Activated CD4-positive, alpha-beta T cell treated with anti-CD3 and anti-CD28 coated beads for 4 hours (primary cell): ENCODE results near the gene NISCH.
"Not testable (repeated sequence)": the region's sequence is repeated elsewhere in the genome, so short reads cannot be mapped to it uniquely, and the experiment has no call there.

ENCODE experiments used
- DNase-seq, 2 donors: peaks; one replicate each; pipeline ENCODE4 v3.0.0-alpha.2; 2020

The NISCH gene

DNA sequence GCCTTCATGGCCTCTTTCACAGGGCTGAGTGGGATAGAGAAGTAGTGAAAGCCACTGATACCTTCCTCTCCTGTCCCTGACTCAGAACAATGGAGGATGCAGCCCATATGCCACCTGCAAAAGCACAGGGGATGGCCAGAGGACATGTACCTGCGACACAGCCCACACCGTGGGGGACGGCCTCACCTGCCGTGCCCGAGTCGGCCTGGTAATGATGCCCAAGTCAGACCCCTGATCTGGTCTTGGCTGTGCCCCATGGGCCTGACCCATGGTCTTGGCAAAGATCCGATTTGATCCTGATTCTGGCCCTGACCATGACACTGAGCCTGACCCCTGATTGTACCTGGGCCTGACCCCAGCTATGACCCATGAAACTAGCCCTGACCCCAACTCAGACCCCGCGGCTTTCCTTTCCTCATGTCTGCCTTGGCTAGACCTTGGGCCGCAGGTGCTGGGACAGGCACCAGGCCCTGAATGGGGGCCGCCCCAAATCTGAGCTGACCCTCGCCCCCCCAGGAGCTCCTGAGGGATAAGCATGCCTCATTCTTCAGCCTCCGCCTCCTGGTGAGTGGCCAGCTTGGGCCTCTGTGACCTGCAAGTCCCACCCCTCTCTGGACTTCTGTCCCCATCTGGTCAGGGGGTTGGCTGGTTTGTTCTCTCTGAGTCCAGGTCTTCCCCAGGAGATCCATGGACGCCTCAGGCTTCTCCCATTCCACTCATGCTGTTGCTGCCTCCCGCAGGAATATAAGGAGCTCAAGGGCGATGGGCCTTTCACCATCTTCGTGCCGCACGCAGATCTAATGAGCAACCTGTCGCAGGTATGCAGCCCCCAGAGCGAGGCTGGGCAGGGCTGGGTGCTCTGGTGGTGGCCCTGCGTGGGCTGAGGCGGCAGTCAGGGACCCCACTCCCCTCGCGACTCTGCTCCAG, 62.7 kb downstream of the NISCH start:
- DNase-seq, result no peak

DNA sequence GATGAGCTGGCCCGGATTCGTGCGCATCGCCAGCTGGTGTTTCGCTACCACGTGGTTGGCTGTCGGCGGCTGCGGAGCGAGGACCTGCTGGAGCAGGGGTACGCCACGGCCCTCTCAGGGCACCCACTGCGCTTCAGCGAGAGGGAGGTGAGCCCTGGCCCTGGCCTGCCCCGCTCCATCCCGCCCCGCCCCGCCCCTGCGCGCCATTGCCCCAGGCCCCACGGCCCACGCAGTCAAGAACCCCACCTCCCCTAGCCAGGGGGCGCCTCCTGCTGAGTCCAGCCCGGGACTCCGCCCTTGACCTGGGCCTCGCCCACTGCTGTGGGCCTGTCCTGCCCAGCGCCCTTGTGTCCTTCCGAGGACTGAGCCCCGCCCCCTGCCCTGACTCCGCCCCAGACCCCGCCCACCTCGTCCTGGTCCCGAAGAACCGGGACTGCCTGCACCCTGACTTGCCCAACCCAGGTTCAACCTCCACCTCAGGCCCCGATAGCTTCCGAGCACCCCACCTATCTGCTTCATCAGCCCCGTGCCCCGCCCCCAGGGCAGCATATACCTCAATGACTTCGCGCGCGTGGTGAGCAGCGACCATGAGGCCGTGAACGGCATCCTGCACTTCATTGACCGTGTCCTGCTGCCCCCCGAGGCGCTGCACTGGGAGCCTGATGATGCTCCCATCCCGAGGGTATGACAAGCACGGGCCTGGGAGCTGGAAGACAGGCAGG, 63.5 kb downstream of the NISCH start:
- no peak for DNase-seq

DNA sequence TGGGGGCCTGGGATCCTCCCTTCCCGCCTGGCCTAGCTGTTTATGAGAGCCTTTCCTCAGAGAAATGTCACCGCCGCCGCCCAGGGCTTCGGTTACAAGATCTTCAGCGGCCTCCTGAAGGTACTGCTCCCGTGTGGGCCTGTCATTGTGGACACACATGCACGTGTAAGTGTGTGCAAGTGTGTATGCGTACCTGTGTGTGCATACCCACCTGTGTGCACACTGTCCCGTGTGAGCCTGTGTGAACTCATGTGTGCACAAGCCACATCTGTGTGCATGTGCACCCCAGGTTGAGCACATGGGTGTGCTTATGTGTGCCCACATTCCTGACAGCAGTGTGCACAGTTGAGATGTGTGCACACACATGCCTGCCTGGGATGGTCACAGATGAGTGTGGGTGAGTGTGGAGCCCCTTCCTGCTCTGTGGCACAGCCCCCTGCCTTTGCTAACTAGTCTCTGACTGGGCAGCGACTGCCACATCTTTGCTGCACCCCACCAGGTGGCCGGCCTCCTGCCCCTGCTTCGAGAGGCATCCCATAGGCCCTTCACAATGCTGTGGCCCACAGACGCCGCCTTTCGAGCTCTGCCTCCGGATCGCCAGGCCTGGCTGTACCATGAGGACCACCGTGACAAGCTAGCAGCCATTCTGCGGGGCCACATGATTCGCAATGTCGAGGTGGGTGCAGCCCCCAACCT, 64.2 kb downstream of the NISCH start:
- no peak for DNase-seq

DNA sequence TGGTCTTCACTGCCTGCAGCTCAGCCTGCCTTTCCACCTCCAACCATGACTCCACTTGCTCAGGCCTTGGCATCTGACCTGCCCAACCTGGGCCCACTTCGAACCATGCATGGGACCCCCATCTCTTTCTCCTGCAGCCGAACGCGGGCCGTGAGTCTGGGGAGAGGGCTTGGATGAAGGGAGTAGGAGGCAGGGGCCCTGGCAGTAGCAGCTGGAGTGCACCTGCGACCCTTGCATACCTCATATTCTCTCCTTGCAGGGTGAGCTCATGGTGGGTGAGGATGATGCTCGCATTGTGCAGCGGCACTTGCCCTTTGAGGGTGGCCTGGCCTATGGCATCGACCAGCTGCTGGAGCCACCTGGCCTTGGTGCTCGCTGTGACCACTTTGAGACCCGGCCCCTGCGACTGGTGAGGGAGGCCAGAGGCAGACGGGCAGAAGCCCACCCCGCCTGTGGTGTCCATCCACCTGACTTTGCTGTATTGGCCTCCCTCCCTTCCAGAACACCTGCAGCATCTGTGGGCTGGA, 64.8 kb downstream of the NISCH start:
- no peak for DNase-seq

DNA sequence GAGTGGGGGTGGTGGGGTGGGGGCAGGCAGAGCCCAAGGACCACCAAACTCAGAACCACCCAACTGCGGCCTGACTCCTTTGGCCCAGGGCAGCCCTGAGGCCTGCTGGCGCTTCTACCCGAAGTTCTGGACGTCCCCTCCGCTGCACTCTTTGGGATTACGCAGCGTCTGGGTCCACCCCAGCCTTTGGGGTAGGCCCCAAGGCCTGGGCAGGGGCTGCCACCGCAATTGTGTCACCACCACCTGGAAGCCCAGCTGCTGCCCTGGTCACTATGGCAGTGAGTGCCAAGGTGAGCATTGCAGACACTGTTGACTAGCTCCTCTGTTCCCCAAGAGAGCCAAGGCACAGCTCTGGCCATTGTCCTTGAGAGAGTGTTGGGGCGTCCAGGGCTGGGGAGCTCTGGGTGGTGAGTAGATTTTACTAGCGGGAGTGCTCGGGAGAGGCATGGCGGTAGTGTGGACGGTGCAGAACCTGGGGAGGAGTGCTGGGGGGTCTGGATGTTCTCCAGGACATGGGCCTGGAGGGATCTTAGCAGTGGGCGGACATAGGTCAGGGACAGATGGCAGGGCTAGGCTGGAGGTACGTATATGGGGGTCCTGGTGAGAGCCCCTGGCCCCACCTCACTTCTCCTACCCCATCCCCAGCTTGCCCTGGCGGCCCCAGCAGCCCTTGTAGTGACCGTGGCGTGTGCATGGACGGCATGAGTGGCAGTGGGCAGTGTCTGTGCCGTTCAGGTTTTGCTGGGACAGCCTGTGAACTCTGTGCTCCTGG, 65.5 kb downstream of the NISCH start:
- no peak for DNase-seq

DNA sequence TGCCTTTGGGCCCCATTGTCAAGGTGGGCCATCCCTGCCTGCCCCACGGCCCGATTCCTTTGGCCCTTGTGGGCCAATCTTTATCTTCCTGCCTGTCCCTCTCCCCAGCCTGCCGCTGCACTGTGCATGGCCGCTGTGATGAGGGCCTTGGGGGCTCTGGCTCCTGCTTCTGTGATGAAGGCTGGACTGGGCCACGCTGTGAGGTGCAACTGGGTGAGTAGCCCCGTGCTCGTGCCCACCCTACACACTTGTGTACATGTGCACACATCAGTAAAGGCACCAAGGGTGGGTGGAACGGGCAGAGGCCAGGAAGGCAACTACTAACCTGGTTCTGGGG, 66.1 kb downstream of the NISCH start:
- no peak for DNase-seq

DNA sequence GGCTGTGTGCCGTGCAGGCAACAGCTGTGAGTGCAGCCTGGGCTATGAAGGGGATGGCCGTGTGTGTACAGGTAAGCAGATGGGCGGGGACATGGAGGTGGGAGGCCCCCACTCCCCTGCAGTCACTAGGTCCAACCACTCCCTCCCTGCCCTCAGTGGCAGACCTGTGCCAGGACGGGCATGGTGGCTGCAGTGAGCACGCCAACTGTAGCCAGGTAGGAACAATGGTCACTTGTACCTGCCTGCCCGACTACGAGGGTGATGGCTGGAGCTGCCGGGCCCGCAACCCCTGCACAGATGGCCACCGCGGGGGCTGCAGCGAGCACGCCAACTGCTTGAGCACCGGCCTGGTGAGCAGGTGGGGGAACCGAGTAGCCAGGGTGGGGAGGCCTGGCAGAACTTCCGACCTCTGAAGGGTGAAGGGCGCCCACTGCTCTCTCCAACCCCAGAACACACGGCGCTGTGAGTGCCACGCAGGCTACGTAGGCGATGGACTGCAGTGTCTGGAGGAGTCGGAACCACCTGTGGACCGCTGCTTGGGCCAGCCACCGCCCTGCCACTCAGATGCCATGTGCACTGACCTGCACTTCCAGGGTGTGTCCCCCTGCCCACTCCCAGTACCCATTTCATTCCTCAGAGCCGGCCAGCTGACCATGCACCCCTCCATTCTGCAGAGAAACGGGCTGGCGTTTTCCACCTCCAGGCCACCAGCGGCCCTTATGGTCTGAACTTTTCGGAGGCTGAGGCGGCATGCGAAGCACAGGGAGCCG, 66.7 kb downstream of the NISCH start:
- no peak for DNase-seq

DNA sequence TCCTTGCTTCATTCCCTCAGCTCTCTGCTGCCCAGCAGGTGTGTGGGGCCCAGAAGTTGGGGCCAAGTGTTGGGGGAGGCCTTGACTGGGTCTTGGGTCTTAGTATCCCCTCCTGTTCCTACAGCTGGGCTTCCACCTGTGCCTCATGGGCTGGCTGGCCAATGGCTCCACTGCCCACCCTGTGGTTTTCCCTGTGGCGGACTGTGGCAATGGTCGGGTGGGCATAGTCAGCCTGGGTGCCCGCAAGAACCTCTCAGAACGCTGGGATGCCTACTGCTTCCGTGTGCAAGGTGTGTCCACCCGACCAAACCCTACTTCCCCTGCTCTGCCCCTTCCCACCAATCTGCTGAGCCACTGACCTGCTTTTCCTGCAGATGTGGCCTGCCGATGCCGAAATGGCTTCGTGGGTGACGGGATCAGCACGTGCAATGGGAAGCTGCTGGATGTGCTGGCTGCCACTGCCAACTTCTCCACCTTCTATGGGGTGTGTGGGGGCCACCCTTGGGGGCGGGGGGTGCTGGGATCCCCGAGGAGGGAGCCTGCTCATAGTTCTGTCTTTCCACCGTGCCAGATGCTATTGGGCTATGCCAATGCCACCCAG, 67.3 kb downstream of the NISCH start:
- no peak for DNase-seq

DNA sequence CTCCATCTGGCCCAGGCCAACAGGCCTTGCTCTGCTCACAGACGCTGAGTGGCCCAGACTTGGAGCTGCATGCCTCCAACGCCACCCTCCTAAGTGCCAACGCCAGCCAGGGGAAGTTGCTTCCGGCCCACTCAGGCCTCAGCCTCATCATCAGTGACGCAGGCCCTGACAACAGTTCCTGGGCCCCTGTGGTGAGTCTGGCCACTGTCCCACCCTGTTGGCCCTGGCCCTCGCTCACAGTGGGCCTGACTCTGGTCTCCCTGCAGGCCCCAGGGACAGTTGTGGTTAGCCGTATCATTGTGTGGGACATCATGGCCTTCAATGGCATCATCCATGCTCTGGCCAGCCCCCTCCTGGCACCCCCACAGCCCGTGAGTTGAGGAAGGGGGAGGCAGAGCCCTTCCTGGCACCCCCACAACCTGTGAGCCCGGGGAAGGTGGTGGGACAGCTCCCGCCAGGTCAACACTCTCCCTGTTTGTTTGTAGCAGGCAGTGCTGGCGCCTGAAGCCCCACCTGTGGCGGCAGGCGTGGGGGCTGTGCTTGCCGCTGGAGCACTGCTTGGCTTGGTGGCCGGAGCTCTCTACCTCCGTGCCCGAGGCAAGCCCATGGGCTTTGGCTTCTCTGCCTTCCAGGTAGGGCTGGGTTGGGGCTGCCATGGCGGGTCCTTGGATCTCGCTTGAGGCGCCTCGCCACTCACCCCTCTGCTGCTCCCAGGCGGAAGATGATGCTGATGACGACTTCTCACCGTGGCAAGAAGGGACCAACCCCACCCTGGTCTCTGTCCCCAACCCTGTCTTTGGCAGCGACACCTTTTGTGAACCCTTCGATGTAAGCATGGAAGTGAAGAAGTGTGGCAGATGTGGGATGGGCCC, 68.2 kb downstream of the NISCH start:
- no peak for DNase-seq

DNA sequence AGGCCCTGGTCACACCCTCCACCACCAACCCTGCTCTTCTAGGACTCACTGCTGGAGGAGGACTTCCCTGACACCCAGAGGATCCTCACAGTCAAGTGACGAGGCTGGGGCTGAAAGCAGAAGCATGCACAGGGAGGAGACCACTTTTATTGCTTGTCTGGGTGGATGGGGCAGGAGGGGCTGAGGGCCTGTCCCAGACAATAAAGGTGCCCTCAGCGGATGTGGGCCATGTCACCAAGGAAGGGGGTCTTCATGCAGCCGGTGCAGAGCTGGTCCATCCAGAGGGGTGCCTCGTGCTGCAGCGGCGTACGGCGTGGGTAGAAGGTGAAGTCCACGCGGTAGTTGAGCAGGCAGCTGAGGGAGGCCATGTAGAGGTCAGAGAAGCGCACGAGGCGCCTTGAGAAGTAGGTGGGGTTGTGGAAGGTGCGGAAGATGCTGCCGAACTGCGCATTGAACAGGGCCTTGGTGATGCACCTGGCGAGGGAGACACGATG, 68.9 kb downstream of the NISCH start:
- no peak for DNase-seq

DNA sequence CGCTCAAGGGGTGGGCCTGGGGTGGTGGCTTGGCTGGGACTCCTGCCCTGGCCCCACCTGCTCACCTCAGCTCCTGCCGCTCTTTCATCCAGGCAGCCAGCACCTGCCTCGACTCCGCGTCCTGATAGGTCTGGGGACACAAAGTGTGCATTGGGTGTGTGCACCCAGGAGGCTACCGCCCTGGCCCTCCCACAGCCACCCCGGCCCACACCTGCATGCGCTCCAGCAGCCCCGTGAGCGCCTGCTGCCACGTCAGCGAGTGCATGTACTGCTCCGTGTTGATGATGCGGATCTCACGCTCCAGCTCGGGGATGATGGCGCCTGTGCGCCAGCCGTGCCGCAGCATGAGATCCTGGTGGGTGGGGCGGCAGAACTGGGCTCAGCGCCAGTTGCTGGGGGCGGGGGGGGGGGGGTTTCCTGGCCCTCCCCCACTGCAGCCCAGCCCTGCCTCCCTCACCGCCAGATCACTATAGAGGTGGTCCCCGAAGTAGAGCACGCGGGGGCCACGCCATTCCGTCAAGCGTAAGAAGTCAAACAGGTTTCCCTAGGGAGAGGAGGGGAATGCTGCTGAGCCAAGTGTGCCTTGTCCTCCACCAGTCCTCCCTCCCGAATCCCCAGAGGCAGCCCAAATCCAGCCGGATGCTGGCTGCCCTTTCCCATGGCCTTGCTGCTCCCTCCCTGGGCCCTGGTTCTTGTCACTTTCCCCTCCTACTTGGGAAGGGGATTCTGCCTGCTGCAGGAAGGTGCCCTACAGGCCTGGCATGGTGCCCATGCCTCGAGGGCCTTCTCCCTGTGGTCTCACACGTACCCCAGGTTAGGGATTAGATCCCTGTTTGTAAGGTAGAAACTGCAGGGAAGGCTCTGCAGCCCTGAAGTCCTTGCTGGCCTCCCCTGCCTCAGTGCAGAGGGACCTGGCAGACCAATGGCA, 69.6 kb downstream of the NISCH start:
- no peak for DNase-seq

DNA sequence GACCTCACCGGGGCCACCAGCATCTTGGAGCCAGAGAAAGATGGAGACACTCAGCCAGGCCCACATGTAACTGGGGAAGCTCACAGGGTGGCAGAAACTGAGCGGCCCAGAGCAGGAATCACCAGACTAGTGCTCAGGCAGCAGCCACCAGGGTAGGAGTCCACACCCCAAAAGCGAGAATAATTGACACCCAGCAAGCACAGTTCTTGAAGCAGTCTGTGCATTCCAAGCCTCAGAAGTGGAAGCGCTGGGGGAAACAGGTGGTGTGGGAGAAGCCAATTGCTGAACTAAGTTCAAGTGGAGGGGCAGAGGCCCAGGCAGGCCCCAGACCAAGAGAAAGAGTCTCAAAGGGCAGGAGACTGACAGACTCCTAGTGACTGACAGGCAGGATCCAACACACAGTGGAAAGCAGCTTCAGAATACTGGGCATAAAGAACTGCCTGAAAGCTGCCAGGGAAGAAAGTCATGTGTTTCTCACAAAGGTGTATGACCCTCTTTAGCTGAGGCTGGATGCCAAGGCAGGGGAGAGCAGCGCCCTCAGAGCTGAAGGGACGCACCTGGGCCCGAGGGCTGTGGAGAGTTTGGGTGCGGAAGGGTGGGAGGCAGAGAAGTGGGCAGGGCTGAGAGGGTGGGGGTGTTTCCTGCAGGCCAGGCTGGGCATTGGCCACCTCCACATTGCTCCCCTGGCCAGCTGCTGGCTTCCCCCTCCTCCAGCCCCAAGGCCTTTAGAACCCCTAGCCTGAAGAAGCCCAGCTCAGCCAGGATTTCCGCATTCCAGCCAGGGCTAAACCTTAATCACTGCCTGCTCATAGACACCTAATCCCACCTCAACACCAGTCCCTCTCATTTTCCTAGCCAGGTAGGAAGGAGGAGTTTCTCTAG, 70.5 kb downstream of the NISCH start:
- no peak for DNase-seq

DNA sequence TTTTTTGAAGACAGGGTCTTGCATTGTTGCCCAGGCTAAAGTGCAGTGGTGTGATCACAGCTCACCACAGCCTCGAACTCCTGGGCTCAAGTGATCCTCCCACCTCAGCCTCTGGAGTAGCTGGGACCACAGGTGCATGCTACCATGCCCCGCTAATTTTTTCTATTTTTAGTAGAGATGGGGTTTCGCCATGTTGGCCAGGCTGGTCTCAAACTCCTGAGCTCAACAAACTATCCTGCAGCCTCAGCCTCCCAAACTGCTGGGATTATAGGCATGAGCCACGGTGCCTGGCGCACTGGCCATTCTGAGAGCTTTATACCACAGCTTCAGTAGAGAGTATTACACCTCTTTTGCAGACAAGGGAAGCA, 71.3 kb downstream of the NISCH start:
- not testable (repeated sequence) for DNase-seq

DNA sequence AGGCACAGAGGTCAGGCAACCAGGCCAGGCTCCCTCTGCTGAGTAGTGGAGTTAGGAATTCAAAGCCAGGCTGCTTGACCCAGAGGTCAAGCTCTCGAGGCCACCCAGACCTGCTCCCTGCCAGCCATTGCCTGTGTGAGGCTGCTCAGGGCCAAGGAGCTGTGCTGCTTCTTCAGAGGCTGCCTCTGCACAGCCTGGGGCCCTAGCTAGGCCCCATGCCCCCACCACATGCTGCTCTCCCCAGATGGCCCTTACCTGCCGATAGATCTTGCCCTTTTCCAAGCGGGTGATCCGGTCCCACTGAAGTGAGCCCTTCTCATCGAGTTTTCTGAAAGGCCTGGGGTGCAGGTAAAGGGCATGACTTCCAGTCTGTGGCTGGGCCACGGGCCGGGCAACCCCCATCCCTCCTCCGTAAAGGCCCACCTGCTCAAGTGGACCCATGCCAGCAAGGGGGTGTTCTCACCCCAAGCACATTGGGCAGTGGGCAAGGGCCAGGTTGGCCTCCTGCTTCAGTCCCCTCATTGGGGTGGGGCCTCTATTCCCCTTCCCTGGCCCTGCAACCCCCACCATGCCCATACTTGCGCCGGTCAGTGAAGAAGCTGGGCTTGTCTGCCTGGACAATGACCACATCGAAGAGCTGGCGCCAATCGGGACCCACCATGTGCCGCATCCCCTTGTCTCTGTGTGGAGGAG, 71.8 kb downstream of the NISCH start:
- no peak for DNase-seq

DNA sequence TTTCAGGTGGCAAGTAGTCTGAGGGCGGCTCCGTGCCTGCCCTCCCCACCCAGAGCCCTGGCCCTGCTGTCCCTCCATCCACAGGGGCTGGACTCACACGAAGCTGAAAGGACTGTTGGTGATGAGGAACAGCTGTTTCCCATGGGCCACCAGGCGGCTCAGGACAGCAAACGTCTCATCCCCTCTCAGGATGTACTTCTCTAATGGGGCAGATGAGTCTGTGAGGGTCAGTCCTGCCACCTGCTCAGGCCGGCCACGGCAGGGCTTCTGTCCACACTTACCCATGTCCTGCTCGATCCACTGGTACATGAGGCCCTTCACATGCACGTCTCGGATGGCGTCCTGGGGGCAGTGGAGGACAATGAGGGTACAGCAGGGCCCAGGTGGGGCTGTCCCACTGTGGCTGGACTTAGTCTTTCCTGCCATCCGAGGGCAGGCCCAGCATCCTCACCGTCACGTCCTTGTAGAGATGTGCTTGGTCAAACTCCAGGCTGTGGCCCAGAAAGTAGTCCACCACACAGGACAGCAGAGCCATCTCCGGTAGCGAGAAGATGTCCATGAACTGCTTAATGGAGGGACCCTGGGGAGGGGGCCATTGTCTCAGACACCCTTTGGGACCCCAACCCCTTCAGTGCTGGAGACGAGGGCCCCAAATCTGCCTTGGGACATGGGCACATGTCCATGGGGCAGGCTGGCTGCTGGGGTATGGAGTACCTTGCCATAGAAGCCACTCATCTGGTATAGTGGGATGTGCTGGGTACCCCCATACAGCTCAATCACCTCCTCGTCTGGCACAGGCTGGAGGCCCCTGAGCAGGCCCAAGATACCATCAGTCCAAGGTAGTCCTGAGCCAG, 72.6 kb downstream of the NISCH start:
- DNase-seq, result no peak

DNA sequence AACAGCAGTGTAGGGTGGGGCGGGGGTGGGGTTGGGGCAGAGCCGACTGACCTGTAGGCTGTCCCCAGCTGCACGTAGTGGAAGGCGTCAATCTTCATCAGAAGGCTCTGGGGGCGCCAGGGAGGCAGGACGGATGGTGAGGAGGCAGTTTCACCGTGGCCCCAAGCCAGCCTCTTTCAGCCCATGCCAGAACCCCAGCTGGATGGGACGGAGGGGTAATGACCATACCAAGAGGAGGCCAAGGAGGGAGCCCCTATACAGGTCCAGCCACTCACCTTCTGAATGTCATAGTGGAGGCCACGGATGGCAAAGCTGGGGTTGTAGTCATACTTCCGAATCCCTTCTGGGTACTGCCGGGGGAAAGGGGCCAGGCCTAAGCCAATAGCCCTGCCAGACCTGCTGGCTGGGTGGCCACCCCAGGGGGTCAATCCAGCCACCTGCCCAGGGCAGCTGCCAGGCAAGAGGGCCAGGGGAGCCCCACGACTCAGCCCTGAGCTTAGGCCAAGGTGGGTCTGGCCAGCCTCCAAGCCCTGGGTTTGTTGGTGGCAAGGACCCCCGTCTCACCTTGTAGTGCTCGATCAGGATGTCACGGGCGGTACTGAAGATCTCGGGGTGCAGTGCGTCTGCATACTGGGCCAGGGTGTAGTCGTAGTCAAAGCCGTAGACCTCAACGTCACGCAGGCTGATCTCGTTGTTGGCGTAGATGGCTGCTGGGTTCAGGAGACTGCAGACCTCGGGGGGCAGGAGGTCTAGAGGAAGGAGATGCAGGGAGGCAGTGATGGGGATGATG, 73.4 kb downstream of the NISCH start:
- DNase-seq, result no peak
